ENCODE data around the gene DTD2. TPM values are rescaled to one million over a fixed set of nuclear protein-coding genes. Genes with fewer than 3 reads are reported as not detected.

Gene DTD2
- total RNA-seq, 1 donor from 2014 or later, result 26.7 TPM

Other genes with a start within 250 kb of the DTD2 start
- 109 and 114 TPM in 2 replicates for gene HECTD1, start 249.7 kb downstream of the DTD2 start, total RNA-seq
- 23.1 TPM in 2 replicates for gene HEATR5A, start 37.0 kb downstream of the DTD2 start, total RNA-seq
- gene GPR33, start 30.5 kb upstream of the DTD2 start, total RNA-seq, result not detected in 2 replicates
- 8.7 and 9.5 TPM in 2 replicates for gene NUBPL, start 103.9 kb upstream of the DTD2 start, total RNA-seq

All from activated T-helper 2 cell treated with anti-CD3 and anti-CD28 coated beads, Interferon-gamma antibody, Interleukin-2, Interleukin-4, amounts not matched to agents 10 μg/mL and 5 μg/mL and 100 μg/mL, durations not matched to agents 14 hours and 24 hours and 36 hours (primary cell).